H1 (cell line): Measurements from ENCODE around the gene GON4L.

Experiments used
- CBX5 ChIP-seq: fragments of 300-800, 300-1000 bp; sonication (generic); IDR thresholded peaks from 2 replicates; pipeline ENCODE4 v1.7.1; 2016; ENCODE audit warnings: antibody characterized with exemption, low read length, low read depth
- EP300 ChIP-seq, 2 experiments: IDR thresholded peaks; 1 replicate in 1 of 2; 2 replicates in 1 of 2; pipeline ENCODE4 v1.6.1; 2011 to 2012; ENCODE audit warnings: low read depth in 2 of 2, low read length in 2 of 2, mild to moderate bottlenecking in 2 of 2, borderline replicate concordance in 1 of 2, inconsistent platforms in 1 of 2, moderate library complexity in 1 of 2
- JUN ChIP-seq: IDR thresholded peaks from 2 replicates; pipeline ENCODE4 v1.6.1; 2011; ENCODE audit warnings: low read depth, mild to moderate bottlenecking, improper control_type of control experiment, low read length
- POLR2A ChIP-seq, 2 experiments: IDR thresholded peaks; 1 replicate in 1 of 2; 2 replicates in 1 of 2; pipeline ENCODE4 v1.6.1; 2011; ENCODE audit warnings: low read depth in 2 of 2, low read length in 2 of 2, mild to moderate bottlenecking in 2 of 2; ENCODE audit errors: control extremely low read depth in 1 of 2
- ZNF274 ChIP-seq: IDR thresholded peaks from 2 replicates; pipeline ENCODE4 v1.7.0; 2012; ENCODE audit warnings: low read length, borderline replicate concordance; ENCODE audit errors: extremely low read depth
- TF ChIP-seq, protein P1 (sequence below), 3 experiments: IDR thresholded peaks; 1 replicate in 2 of 3; 2 replicates in 1 of 3; pipeline versions ENCODE4 v1.5.1 to v1.6.1; 2011; ENCODE audit warnings: low read length in 3 of 3, mild to moderate bottlenecking in 3 of 3, inconsistent platforms in 2 of 3, low read depth in 1 of 3, moderate library complexity in 1 of 3; ENCODE audit not compliant: insufficient read depth in 1 of 3; ENCODE audit errors: control extremely low read depth in 1 of 3

DNA sequence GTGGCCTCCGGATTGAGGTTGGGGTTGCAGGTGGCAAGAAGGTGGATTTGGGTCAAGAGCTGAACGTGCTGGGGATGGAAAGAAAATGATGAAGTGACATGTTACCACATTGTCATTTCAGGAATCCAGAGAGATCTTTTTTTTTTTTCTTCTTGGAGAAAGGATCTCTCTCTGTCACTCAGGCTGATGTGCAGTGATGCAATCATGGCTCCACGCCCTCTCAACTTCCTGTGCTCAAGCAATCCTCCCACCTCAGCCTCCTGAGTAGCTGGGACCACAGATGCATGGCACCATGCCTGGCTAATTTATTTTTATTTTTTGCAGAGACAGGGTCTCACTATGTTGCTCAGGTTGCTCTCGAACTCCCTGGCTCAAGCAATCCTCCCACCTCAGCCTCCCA is 80.6 kb downstream of the GON4L start:
- TF ChIP-seq EP300 (IDR thresholded peaks at IDR 0.05; ENCODE audit: borderline replicate concordance in 1 of 2, low read depth in 2 of 2, low read length in 2 of 2) (no peak), POLR2A (IDR thresholded peaks at IDR 0.05; ENCODE audit: control extremely low read depth in 1 of 2, low read depth in 2 of 2, low read length in 2 of 2) (no peak), CBX5 (no peak), JUN (no peak), ZNF274 (no peak)
- TF ChIP-seq, protein P1, sequence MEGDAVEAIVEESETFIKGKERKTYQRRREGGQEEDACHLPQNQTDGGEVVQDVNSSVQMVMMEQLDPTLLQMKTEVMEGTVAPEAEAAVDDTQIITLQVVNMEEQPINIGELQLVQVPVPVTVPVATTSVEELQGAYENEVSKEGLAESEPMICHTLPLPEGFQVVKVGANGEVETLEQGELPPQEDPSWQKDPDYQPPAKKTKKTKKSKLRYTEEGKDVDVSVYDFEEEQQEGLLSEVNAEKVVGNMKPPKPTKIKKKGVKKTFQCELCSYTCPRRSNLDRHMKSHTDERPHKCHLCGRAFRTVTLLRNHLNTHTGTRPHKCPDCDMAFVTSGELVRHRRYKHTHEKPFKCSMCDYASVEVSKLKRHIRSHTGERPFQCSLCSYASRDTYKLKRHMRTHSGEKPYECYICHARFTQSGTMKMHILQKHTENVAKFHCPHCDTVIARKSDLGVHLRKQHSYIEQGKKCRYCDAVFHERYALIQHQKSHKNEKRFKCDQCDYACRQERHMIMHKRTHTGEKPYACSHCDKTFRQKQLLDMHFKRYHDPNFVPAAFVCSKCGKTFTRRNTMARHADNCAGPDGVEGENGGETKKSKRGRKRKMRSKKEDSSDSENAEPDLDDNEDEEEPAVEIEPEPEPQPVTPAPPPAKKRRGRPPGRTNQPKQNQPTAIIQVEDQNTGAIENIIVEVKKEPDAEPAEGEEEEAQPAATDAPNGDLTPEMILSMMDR (IDR thresholded peaks at IDR 0.05; ENCODE audit: control extremely low read depth in 1 of 3, insufficient read depth in 1 of 3, low read depth in 1 of 3, low read length in 3 of 3), result no peak
